ENCODE results near the gene ALG9. TPM values are rescaled to one million over a fixed set of nuclear protein-coding genes. Genes with fewer than 3 reads are reported as not detected.

The ALG9 gene
- total and polyA plus RNA-seq, 2 of the 4 experiments (the other 2 are of a cell fraction): 20.7 to 35.7 TPM

DNA sequence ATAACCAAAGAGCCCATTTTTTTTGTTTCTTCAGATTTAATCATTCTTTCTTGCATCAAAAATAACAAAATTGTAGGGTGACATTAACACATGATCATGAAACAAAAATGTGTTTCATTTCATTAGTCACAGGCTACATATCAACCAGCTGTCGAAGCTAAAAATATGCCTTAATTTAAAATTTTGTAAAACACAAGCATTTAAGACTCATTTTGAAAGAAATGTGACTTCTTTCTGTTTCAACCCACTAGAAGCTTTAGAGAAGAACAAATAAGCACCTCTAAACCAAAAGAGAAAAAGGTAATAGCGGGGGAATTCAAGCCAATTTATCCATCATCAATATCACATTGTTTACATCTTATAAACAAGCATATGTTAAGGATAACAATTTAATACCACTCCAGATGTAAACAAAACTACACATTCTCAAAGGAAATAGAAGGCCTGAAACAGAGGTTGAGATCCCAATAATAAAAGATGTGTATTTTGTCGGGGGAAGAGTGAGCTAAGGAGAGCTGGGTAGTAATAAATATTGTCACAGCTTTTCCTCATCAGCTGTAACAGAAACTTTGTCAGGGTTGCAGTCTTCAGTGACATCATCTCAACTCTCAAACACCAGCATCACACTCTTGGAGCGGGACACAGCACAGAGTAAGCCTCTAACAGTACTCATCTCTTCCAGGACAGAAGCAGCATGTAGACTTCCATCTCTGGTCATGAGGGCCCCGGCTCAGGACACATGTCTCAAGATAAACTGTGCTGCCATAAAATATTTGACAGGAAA, 42.0 kb downstream of the ALG9 start:
- BruUV-seq (replicated peaks): no TSS peak
- ChIA-PET CTCF (interaction anchor here (1.3 kb wide), 1 partner anchor 12 kb away, joined by 4 read pairs; no protein-coding TSS in a partner anchor), POLR2A (ENCODE audit: unreplicated experiment) (no interaction called here)
- no peak overlapping the region for H2AK9ac ChIP-seq (replicated peaks; ENCODE audit: low read depth, low read length, poor library complexity)
- H3K79me1 ChIP-seq (ENCODE audit: low read depth in 1 of 2, low read length in 2 of 2): no peaks in the 10 kb centered on the region; a peak in 1 of 4 replicates
- H3K56ac ChIP-seq (ENCODE audit: extremely low read depth, insufficient read depth, low read length): no peak overlapping the region
- in situ Hi-C loops (cut with MboI; ENCODE audit: low sequenced_read_pairs): no loop called here
- no peak overlapping the region for H2BK15ac ChIP-seq (ENCODE audit: low read depth, low read length)
- dilution Hi-C loops (cut with HindIII; ENCODE audit: low sequenced_read_pairs, unreplicated experiment): no loop called here
- ATAC-seq (ENCODE audit: low read depth) (no peak), DNase-seq (no peak)
- H3K9me1 ChIP-seq (ENCODE audit: insufficient read depth, low read length): no peaks in the 10 kb centered on the region
- H4K5ac ChIP-seq (ENCODE audit: low read depth, low read length): no peak overlapping the region
- H3K14ac ChIP-seq (replicated peaks; ENCODE audit: low read depth, low read length): no peak overlapping the region
- no peak overlapping the region for H2AK5ac ChIP-seq (ENCODE audit: low read depth, low read length)
- no peaks in the 10 kb centered on the region for H3K27me3 ChIP-seq (ENCODE audit: control insufficient read depth, insufficient read depth, low read length)
- H2BK120ac ChIP-seq (ENCODE audit: low read depth, low read length): no peak overlapping the region
- TF ChIP-seq MAFK (IDR thresholded peaks at IDR 0.05; ENCODE audit: low read depth, low read length): no peak
- TF ChIP-seq, protein P1, sequence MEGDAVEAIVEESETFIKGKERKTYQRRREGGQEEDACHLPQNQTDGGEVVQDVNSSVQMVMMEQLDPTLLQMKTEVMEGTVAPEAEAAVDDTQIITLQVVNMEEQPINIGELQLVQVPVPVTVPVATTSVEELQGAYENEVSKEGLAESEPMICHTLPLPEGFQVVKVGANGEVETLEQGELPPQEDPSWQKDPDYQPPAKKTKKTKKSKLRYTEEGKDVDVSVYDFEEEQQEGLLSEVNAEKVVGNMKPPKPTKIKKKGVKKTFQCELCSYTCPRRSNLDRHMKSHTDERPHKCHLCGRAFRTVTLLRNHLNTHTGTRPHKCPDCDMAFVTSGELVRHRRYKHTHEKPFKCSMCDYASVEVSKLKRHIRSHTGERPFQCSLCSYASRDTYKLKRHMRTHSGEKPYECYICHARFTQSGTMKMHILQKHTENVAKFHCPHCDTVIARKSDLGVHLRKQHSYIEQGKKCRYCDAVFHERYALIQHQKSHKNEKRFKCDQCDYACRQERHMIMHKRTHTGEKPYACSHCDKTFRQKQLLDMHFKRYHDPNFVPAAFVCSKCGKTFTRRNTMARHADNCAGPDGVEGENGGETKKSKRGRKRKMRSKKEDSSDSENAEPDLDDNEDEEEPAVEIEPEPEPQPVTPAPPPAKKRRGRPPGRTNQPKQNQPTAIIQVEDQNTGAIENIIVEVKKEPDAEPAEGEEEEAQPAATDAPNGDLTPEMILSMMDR (conservative IDR thresholded peaks at IDR 0.05; ENCODE audit: low read depth, low read length): no peak
- no peak for TF ChIP-seq RAD21 (IDR thresholded peaks at IDR 0.05; ENCODE audit: low read length)
- TF ChIP-seq MAZ (IDR thresholded peaks at IDR 0.05; ENCODE audit: borderline replicate concordance, low read depth, low read length): no peak
- no peak for TF ChIP-seq FOS (IDR thresholded peaks at IDR 0.05; ENCODE audit: low read depth, low read length)
- H2BK20ac ChIP-seq (ENCODE audit: low read depth, low read length): no peak overlapping the region
- no peak overlapping the region for H3K9ac ChIP-seq (ENCODE audit: low read depth, low read length)
- peaks cover 6% of the 10 kb centered on the region for H3K36me3 ChIP-seq (ENCODE audit: control insufficient read depth, insufficient read depth, low read length)
- no peak overlapping the region for H3K4ac ChIP-seq (ENCODE audit: low read depth, low read length)
- no peaks in the 10 kb centered on the region for H3K9me3 ChIP-seq (ENCODE audit: control insufficient read depth, insufficient read depth, low read length)
- no peak overlapping the region for H2BK5ac ChIP-seq (ENCODE audit: low read depth, low read length, poor library complexity, severe bottlenecking)
- H3K23ac ChIP-seq (ENCODE audit: low read depth, low read length): no peak overlapping the region
- H3K4me3 ChIP-seq (ENCODE audit: insufficient read depth, low read depth, low read length): no peak overlapping the region
- no peaks in the 10 kb centered on the region for H4K20me1 ChIP-seq (ENCODE audit: insufficient read depth, low read length)
- no peak overlapping the region for H4K8ac ChIP-seq (ENCODE audit: low read depth in 2 of 2, low read length in 2 of 2)
- H3K4me1 ChIP-seq (ENCODE audit: control insufficient read depth, insufficient read depth, low read length): no peaks in the 10 kb centered on the region
- H4K91ac ChIP-seq (ENCODE audit: insufficient read depth, low read depth, low read length): no peak overlapping the region
- intact Hi-C loops (cut with micrococcal nuclease): no loop called here
- H3K4me2 ChIP-seq (ENCODE audit: low read depth, low read length): no peak overlapping the region
- H2AFZ ChIP-seq (replicated peaks; ENCODE audit: low read length, poor library complexity): no peak overlapping the region
- no CpG with 5 or more reads among the region's 5 CpGs for WGBS, 2 experiments (ENCODE audit: extremely low coverage in 2 of 2, insufficient read length in 1 of 2)
- no peak overlapping the region for H3K18ac ChIP-seq (ENCODE audit: low read depth, low read length)
- no peak overlapping the region for H3K27ac ChIP-seq (ENCODE audit: insufficient read depth, low read length)
